Measurements from ENCODE around the gene SF3B2. TPM values are rescaled to one million over a fixed set of nuclear protein-coding genes. Genes with fewer than 3 reads are reported as not detected.

The SF3B2 gene
- total RNA-seq, 1 experiment from 2014 or later, result 237 TPM

GRCh38 chr11:66020618-66021357 is 31.4 kb upstream of the SF3B2 start:
- no peak overlapping the region for H2BK120ac ChIP-seq (ENCODE audit: low read depth, low read length, poor library complexity, severe bottlenecking)
- no peak overlapping the region for H2BK15ac ChIP-seq (ENCODE audit: low read depth, low read length)
- Mint-ChIP-seq H3K27me3 (ENCODE audit: low read depth) (peaks cover 38% of the 10 kb centered on the region), H3K4me3 (no peak overlapping the region), H3K4me1 (peaks cover 0 to 3% of the 10 kb centered on the region in 2 experiments; a peak in 3 of 4 replicates), H3K27ac (no peak overlapping the region; a peak in 1 of 7 replicates), H3K9me3 (no peaks in the 10 kb centered on the region; a peak in 1 of 5 replicates), H3K36me3 (ENCODE audit: insufficient read depth in 1 of 3, low read depth in 3 of 3) (no peaks in the 10 kb centered on the region; a peak in 1 of 7 replicates)
- no peaks in the 10 kb centered on the region for H3K4me1 ChIP-seq (ENCODE audit: insufficient read depth, low read length)
- H3K23ac ChIP-seq (ENCODE audit: insufficient read length, low read depth, low read length), result no peak overlapping the region
- H4K20me1 ChIP-seq (ENCODE audit: control insufficient read depth, insufficient read depth, insufficient read length), result no peaks in the 10 kb centered on the region
- no peak overlapping the region for H2BK20ac ChIP-seq (ENCODE audit: low read depth, low read length, poor library complexity, severe bottlenecking)
- no peak overlapping the region for H2AFZ ChIP-seq (ENCODE audit: low read length)
- no peaks in the 10 kb centered on the region for H3K79me2 ChIP-seq (ENCODE audit: insufficient read depth, low read length)
- H2BK5ac ChIP-seq (ENCODE audit: insufficient read length, low read length), result no peak overlapping the region
- no peaks in the 10 kb centered on the region for H3K9me3 ChIP-seq (ENCODE audit: control insufficient read depth, low read depth, low read length)
- TF ChIP-seq CTCF (conservative IDR thresholded peaks at IDR 0.05), result no peak
- DNase-seq, result no peak
- no peak overlapping the region for H3K14ac ChIP-seq (ENCODE audit: insufficient read depth, low read length)
- no peak overlapping the region for H3K4ac ChIP-seq (ENCODE audit: low read depth, low read length)
- peaks cover 3% of the 10 kb centered on the region for H3K23me2 ChIP-seq (ENCODE audit: insufficient read length, low read depth, low read length, poor library complexity, severe bottlenecking)
- H3T11ph ChIP-seq (ENCODE audit: low read length), result no peak overlapping the region
- H3K27me3 ChIP-seq (ENCODE audit: insufficient read depth, low read length), result no peaks in the 10 kb centered on the region; the same call in 1 of the 2 replicates
- no peak overlapping the region for H4K91ac ChIP-seq (ENCODE audit: insufficient read length, low read depth, low read length)
- H3K79me1 ChIP-seq (ENCODE audit: insufficient read depth, low read depth, low read length, poor library complexity, severe bottlenecking), result no peaks in the 10 kb centered on the region
- WGBS (ENCODE audit: extremely low coverage, insufficient read length, low lambda C conversion rate), result no CpG with 5 or more reads among the region's 25 CpGs
- no peak overlapping the region for H4K8ac ChIP-seq (replicated peaks; ENCODE audit: insufficient read length, low read depth, low read length)
- no peak overlapping the region for H3K4me2 ChIP-seq (ENCODE audit: insufficient read depth, insufficient read length, low read length)
- no peak overlapping the region for H3K56ac ChIP-seq (ENCODE audit: insufficient read length, low read depth, low read length)
- H2AK5ac ChIP-seq (ENCODE audit: insufficient read length, low read length), result no peak overlapping the region
- H3K27ac ChIP-seq (ENCODE audit: insufficient read length, low read depth, low read length), result no peak overlapping the region
- no peak overlapping the region for H3K18ac ChIP-seq (ENCODE audit: insufficient read length, low read depth, low read length)
- no peak overlapping the region for H2BK12ac ChIP-seq (ENCODE audit: insufficient read length, low read depth, low read length)
- H3K9ac ChIP-seq (ENCODE audit: extremely low read depth, insufficient read length, low read length), result no peak overlapping the region
- no peak overlapping the region for H4K5ac ChIP-seq (ENCODE audit: insufficient read length, low read depth, low read length)
